NK-92 (cell line): ENCODE data around the gene ST6GALNAC5.

Experiments used
- DNase-seq: peaks from one replicate; lab custom pipeline; 2025; ENCODE audit not compliant: unreplicated experiment; lab: John Stamatoyannopoulos, UW

ST6GALNAC5 gene

DNA sequence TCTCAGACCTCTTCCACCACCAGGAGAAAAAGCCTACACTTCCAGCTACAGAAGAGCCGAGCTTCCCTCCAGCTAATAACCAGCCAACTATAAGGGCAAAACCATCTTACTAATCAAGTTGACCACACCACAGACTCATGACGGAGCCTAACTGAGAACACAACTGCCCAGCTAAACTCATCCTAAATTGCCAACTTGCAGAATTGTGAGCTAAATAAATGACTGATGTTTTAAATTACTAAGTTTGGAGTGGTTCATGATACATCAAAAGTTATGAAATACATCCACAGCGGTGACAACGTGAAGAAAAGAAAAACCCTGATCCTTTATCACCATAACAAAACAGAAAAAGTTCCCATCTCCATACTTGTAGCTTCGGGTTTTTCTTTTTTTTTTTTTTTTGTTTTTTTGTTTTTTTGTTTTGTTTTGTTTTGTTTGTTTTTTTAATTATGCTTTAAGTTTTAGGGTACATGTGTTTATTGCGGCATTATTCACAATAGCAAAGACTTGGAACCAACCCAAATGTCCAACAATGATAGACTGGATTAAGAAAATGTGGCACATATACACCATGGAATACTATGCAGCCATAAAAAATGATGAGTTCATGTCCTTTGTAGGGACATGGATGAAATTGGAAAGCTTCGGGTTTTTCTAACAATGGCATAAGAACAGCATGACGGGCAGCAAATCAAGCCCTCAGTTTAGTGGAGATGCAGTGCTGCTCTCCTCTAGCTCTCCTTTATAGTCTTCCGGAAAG lies 229.4 kb downstream of the ST6GALNAC5 start:
- DNase-seq, result no peak

DNA sequence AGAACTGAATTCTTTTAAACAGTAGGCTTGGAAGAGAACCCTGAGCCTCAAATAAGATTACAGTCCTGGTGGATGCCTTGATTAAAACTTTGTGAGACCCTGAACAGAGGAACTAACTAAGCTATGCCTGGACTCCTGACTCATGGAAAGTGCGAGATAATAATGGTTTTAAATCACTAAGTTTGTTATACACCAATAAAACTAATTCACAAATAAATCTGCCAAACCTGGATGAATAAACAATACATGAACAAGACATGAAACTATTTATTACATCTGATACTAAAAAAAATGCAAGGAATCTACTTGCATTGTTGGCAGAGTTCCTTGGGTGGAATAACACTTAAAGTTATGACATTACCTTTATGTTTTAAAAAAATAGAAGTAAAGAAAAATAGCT lies 233.6 kb downstream of the ST6GALNAC5 start:
- DNase-seq, result no peak

DNA sequence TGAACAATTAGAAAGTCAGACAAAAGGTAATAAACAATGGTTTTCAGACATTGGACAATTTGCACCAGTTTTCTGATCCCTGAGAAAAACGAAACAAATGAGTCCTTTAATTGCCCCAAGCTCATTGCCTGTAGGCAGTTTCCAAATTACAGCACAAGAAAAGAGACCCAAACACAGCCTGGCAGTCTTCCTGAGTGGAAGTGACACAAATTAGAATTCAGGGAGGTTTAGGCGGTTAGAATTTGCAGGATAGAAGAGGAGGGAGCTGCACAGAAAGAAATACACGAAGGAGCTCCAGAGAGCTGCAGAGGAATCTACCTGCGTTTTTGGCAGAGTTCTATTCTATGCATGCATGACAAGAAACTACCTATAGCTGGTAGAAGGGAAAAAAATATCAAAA lies 236.2 kb downstream of the ST6GALNAC5 start:
- no peak for DNase-seq

DNA sequence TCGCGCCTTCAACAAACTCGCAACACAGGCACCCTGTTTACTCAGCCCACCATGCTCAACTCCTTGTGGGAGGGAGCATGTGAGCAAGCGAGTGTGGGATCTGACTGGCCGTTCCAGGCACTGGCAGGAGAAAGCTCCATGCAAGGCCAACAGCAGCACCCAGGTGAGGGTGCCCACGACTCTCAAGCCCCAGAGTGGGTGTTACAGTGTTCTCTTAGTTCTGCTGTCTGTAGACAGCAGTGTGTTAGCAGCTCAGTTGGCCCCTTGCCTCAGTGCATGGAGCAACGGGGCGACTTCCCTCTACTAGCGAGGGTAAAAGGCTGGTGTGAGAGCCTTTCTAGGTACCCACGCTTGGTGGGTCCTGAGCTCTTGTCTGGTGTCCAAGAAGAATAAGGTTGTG lies 237.4 kb downstream of the ST6GALNAC5 start:
- DNase-seq, result no peak
